ENCODE results near the gene BNIP3.
"Not testable (repeated sequence)": the region's sequence is repeated elsewhere in the genome, so short reads cannot be mapped to it uniquely, and the experiment has no call there.

The BNIP3 gene

DNA sequence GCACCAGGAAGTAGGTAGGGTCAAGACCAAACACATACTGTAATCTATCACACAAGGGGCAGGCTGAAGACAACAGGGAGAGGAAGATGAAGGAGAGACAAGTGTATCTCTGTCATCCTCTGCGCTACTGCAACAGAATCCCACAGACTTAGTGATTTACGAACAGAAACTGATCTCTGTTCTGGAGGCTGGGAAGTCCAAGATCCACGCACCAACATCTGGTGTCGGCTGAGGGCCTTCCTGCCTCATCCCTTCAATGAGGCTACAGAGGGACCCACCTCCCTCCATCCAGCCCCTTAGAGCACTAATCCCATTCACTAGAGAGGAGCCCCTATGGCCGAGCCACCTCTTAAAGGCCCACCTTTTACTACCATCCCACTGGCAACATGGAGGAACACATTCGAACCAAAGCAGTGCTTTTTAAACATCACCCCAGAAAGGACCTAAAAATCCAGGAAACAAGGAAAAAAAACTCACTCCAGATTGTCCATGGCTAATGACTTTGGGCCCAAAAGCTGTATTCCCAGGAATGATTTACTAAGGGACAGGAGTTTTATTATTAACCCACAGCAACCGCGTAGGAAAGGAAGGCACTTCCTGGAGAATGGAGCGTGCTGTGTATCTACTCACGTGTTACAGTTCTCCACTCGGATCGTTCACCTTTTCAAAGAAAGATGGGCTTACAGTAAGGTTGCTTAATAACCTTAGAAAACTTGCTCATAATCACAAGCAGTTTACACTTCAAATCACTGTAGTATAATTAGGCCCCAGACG, 4.2 kb downstream of the BNIP3 start:
- DNase-seq = no peak

DNA sequence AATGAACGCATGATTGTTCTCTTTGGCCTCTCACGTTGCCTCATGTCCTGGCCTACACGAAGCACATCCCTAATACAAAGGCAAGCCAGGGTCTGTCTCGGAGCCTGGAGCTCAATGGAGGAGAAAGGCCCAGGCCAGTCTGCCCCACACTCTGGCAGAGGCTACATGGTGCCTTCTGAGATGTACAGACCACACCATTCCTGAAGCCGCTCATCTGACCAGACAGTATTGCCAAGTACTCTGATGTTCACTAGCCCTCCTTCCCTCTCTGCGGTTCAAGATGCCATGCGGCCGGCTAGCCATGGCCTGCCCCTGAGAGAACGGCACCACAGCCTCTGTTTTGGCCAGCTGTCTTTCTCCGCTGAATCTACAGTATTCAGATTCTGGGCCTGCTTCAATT, 5.9 kb downstream of the BNIP3 start:
- DNase-seq = no peak

GRCh38 chr10:131975003-131975402, 6.7 kb downstream of the BNIP3 start:
- no peak for DNase-seq

GRCh38 chr10:131974034-131974817, 7.5 kb downstream of the BNIP3 start:
- DNase-seq = no peak

DNA sequence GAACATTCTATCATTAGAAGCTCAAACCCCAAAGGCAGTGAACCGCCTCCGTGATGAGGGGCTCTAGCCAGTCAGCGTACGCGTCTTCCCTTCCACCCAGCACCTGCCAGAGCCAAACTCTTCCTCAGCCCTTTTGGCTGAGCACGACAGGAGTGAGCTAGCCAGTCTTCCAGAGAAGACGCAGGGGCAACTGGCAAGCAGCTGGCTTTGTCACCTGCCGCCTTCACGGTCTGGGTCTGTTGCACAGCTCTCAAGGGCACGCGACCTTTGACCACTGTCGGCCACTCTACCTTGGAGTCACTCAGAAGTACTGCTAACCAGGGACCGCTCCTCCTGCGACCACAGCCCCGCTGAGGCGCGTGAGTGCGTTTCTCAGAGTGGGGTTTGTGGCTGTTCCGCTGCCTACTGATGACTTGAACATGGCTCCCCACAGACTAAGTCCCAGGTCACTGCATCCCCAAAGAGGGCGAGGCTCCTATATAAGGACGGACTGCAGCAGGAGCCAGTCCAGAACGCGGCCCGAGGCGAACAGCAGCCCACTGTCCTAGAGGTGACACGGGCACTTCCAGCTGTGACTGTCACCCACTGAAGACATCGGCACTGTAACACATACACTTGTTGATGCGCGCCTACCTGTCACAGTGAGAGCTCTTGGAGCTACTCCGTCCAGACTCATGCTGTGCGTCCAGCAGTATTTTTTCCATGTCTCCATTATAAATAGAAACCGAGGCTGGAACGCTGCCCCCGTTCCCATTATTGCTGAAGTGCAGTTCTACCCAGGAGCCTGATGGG, 8.4 kb downstream of the BNIP3 start:
- no peak for DNase-seq

- DNase-seq = no peak
Observed at GRCh38 chr10:131972474-131973071, 9.2 kb downstream of the BNIP3 start.

DNA sequence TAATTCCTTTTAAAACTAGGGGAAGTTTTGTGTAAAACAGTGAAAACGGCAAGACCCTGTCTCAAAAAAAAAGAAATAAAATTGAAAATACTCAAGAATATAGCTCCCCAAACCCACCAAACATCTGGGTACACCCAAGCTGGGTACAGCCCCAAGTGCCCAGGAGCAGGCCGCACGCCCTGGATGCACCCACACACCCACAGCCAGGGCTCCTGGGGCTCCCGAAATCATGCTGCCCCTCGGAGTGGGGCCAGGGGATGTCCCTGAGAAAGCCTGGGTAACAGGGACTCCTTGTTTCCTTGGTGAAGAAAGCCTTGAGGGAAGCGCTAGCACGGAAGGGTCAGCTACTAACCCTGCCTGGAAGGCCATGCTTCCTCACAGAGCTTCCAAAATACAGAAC, 10.1 kb downstream of the BNIP3 start:
- no peak for DNase-seq

- DNase-seq = no peak
Observed at GRCh38 chr10:131970946-131971345, 10.8 kb downstream of the BNIP3 start.

DNA sequence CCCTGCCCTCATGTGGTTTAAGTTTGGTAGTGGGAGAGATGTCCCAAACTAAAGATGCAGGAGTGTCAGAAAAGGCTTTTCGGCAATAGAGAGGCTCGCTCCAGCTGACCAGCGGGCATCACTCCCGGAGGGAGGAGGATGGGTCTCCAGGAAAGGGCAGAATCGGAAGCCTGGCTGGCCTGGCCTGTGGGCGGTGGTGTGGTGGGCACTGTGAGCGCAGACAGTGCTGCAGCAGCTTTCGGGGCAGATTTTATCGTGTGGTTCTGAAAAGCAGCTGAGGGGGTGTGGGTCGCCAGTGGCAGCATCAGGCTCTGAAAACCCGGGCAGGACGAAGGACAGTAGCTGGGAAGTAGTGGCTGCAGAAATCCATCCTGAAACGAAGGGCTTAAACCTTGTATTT, 12.8 kb downstream of the BNIP3 start:
- DNase-seq = no peak

DNA sequence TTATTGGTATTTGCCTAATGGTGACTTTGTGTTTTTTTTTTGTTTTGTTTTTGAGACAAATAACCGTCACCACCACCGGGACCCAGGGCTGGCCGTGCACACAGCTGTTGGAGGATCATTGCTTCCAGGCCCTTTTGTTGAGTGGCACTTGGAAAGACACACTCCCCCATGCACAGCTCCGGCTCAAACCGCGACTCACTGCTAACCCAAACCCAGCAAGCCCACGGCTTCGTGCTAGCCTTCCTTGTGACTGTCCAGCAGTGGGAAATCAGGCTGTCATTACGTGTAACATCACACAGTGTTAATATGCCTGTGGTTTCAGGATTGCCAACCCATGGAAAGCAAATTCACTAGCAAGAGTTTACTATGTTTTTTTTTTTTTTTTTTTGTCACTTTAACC, 17.4 kb downstream of the BNIP3 start:
- DNase-seq = no peak

- peak; percentile 4 for DNase-seq
Observed at GRCh38 chr10:131963811-131964210, 17.9 kb downstream of the BNIP3 start.

DNA sequence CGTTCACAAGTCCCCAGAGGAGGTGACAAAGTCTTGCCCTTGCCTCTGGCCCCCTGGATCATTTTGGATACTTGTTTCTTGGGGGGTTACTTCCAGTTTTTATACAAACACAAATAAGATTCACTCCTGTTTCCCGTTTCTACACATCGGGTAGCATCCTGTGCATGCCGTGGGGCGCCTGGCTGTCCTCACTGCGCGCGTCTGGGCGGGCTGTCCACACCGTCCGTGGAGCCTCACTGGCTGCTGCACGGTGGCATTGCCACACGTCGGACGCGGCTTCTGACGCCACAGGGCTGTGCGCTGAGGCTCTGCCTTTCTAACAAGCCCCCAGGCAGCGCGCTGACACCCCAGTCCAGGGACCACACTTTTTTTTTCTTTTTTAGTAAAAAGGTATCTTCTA, 18.4 kb downstream of the BNIP3 start:
- no peak for DNase-seq

DNA sequence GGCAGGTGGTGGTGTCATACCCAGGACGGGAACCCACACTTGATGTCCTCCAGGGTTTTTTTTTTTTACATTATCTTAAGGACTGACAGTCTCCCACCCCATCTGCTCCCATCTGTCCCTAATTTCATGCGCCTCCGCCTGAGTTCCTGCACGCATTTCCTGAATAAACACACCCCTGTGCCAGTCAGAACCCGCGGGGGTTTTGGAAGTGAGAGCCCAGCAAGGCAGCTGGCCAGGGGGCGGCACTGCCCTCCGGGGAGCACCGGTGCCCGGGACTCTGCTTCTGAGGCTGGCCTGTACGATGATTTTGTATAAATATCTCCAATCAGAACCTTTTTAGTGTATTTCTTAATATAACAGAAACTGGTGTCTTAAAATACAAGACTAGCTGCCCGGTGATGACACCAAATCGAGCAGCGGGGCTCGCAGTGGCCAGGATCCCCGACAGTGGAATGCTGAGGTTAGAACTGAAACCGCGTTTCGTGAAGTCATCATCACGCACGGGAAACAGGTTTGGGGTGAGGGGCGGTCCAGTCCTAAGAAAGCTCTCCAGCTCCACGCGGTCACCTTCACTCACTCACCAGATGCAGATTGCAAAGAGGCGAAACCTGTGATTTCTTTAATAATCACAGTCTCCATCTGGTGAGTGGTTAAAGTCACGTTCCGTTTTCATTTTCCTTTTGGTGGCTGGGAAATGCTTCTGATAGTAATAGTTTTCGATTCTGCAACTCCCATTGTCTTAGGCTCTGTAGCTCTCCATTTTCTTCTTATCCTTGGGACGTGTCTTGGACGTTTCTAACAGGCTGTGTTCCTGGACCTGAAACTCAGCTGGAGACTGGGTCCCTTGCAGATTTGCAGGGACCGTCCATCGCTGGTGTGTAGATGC, 19.7 kb downstream of the BNIP3 start:
- no peak for DNase-seq

GRCh38 chr10:131961047-131961776, 20.5 kb downstream of the BNIP3 start:
- DNase-seq = no peak

GRCh38 chr10:131960631-131961046, 21.1 kb downstream of the BNIP3 start:
- no peak for DNase-seq

GRCh38 chr10:131959841-131960240, 21.9 kb downstream of the BNIP3 start:
- no peak for DNase-seq

DNA sequence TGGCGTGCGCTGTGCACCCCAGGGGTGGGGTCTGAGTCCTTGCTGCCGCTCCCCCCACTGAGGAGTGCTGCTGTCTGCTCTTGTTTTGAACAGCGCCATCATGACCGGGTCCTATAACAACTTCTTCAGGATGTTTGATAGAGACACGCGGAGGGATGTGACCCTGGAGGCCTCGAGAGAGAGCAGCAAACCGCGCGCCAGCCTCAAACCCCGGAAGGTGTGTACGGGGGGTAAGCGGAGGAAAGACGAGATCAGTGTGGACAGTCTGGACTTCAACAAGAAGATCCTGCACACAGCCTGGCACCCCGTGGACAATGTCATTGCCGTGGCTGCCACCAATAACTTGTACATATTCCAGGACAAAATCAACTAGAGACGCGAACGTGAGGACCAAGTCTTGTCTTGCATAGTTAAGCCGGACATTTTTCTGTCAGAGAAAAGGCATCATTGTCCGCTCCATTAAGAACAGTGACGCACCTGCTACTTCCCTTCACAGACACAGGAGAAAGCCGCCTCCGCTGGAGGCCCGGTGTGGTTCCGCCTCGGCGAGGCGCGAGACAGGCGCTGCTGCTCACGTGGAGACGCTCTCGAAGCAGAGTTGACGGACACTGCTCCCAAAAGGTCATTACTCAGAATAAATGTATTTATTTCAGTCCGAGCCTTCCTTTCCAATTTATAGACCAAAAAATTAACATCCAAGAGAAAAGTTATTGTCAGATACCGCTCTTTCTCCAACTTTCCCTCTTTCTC, 26.0 kb downstream of the BNIP3 start:
- no peak for DNase-seq

DNA sequence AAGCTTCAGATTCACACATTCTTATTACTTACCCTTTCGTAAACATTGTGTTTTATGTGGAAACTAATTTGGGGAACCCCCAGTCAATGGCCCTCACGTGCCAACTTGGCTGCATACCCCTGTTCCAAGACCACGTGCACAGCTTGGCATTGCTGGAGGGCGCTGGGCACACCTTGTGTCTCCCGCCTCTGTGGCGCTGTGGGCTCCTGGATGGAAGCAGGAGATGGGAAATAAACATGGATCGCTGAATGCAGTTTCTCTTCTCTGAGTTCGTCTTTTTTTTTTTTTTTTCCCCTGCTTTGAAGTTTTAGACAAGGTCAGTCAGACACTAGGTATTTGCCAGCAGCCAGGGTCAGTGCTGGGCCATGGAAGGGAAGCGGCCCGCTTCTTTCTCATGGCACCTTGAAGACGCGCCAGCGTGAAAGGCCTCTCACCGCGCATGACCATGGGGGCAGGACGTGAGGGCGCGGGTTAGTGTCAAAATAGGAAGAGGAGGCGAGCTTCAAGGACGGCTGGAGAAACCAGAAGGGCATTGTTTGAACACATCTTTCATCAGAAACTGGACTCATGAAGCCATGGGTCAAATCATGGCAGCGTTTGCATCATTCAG, 27.3 kb downstream of the BNIP3 start:
- no peak for DNase-seq

GRCh38 chr10:131949908-131950307, 31.8 kb downstream of the BNIP3 start:
- not testable (repeated sequence) for DNase-seq
